HG03045 (cell line): ENCODE results near the gene TMEM144.
"Not testable (repeated sequence)": the region's sequence is repeated elsewhere in the genome, so short reads cannot be mapped to it uniquely, and the experiment has no call there.

Experiments
- ATAC-seq: cut with Tn5 transposase; IDR thresholded peaks from one replicate; pipeline ENCODE4 v1.9.1; 2021; ENCODE audit warnings: mild to moderate bottlenecking, moderate library complexity; ENCODE audit not compliant: unreplicated experiment

The TMEM144 gene

GRCh38 chr4:158234671-158235070 lies 24.4 kb downstream of the TMEM144 start:
- ATAC-seq = no peak

DNA sequence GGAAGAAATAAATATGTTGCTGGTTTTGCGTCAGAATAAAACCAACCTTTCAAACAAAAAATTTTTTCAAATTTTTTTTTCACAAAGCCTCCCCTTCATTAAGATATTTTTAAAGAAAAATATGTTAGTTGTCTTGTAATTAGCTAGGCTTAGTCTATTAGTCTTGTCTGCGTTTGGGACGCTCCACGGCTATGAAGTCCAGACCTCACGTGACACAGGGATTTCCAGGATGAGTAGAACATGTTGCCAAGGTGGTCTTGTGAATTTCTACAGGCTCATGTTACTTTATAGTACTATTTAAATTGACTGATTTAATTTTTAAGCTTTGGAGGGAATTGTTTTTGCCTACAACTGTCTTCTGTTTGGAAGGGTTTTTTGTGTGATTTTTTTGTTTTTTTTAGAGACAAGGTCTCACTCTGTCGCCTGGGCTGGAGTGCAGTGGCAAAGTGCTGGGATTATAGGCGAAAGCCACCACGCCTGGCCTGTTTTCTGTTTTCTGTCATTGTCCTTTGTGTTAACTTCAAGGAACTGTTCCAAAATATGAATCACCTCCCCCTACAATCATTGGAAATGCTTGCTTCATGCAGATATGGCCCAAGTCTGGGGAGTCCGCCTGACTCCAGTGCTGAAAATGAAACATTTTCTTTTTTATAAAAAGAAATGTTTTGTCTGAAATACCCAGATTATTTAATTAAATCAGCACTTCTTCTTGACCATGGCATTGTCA lies 26.2 kb downstream of the TMEM144 start:
- ATAC-seq = no peak

DNA sequence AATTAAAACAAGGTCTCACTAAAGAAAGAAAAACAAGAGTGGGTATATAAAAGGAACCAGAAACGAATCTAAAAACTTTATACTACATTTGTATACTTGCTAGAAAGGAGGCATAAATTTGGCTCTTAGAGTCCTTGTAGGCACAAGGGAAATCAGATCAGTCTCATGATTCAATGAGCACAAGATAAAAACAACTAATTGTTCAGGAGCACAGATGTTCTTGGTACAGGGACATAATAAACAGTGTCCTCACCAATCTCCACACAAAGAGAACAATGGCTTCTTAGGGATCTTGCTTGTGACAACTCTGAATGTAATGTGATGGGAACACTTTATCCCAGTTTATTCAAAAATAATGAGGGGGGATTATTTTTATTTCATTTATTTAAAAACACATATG lies 28.3 kb downstream of the TMEM144 start:
- no peak for ATAC-seq

DNA sequence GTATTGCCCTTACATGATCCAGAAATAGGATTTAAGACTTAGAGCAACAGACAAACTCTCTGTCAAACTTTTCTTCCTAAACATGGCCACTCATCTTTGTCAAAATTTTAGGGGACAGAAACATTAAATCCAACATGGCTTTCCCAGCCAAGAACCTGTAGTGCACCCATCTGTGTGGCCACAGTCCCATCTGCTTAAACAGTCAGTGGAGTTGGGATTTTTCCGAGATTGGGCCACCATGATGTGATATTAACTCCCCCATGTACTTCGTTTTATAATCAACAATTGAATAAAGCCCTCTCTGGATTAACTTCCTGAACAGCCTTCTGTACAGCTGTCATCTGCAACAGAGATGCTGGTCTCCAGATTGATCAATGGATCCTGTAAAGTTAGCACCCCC lies 28.9 kb downstream of the TMEM144 start:
- no peak for ATAC-seq

DNA sequence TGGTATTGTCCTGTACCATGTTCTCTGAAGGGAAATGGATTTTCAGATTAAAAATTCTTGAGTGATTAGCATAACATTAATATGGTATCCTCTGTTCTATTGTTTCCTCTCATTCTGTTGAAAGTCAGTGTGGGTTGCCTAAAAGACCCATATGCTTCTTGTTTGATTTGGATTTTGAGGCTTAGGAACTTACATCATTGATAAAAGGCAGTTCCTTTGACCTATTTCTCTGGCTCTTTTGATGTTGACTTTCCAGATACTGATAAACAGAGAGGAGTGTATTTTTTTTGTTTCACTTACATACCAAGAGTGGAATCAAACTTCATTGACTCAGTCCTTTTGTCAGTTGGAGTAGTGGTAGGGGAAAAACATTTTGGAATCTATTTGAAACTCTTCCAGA lies 32.8 kb downstream of the TMEM144 start:
- no peak for ATAC-seq

DNA sequence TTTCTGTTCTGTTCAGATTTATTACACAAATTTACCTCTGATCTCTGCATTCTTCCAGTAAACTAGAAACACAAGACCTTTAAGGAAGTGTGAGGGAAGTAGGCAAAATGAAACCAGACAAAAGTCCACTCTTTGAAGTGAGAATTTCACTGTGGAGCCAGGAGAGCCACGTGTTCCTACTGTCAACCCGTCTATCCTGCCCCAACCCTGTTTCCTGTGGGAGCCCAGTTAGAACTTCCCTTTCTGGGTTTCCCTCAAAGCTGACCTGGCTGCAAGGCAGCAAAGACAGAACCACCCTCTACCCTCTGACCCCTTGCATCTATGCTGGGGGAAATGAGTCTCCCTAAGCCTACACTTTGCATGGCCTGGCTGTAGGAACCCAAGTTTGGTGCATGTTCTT lies 40.0 kb downstream of the TMEM144 start:
- ATAC-seq = no peak

- ATAC-seq = peak; percentile 64
Measured at GRCh38 chr4:158253350-158253980, 43.2 kb downstream of the TMEM144 start.

DNA sequence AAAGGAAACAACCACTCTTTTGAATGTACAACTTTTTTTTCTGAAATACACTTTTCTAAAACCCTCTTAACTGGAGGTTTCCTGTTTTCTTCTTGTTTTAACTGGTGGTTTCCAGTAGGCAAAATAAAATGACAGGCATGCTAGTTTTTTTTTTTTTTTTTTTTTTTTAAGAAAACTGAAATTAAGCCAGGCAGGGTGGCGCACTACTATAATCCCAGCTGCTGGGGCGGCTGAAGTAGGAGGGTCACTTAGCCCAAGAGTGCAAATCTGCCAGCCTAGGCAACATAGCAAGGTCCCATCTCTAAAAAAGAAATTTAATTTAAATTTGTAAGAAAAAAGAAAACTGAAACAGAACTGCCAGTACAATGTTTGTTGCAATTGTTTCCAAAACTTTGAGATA lies 44.0 kb downstream of the TMEM144 start:
- no peak for ATAC-seq

- ATAC-seq = peak; percentile 54
Measured at GRCh38 chr4:158255727-158256324, 45.5 kb downstream of the TMEM144 start.

DNA sequence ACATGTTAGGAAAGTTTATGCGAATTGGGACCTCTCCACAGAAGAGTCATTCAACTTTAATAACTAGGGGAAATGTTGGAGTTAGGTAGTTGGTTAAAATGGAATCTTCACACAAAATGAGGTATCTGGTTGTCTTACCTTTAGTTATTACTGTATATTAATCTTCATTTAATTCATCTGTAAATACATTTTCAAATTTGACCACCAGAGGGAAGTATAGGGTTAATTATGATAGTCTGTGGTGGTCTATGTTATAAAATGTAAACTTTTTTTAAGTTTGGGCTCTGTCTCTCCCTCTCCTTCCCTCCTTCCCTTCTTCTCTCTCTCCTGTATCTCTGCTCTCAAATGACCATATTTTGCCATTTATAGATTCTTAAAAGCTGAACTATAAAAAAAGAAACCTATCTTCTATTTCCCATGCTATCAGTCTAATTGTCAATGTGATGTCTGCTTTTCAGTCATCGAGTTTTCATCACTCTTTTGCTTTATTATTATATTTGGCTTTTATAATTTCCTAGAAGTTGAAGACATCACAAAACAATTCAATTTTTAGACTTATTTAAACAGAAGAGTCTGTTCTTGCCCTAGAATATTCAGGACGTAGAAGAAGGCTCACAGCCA lies 49.8 kb downstream of the TMEM144 start:
- ATAC-seq = no peak

DNA sequence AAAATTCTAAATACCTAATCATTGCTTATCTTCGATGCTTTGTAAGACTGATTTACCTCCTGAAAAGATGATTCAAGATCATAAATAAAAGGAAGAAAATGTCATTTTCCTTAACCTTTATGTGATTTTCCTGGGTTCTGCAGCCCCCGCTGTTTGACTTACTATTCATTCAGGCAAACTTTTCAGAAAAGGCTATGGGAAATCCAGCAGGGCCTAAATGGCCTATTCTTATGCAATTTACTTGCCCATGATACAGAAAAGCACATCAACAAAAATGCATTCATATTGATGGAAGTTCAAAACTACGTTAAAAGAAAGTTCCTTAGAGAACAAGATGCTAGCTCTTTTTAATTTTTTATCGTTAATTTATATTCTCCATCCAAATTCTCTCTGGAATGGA lies 51.2 kb downstream of the TMEM144 start:
- no peak for ATAC-seq

DNA sequence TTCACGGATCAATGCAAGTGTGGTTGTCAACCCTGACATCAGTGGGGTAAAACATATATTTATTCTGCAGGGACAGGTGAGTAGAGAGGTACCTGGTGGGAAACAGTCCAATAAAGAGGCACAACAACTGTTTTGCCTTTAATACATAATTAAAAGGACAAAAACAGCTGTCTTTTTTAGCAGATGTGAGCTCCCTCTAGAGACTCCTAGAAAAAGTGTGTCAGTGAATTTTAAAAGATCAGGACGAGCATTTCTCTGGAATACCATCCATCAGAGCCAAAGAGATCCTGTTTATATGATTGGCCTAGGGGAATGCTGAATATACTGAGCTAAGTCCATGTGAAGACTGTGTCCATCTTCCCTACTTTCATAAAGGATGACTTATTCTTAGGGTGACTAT lies 58.3 kb downstream of the TMEM144 start:
- ATAC-seq = no peak

DNA sequence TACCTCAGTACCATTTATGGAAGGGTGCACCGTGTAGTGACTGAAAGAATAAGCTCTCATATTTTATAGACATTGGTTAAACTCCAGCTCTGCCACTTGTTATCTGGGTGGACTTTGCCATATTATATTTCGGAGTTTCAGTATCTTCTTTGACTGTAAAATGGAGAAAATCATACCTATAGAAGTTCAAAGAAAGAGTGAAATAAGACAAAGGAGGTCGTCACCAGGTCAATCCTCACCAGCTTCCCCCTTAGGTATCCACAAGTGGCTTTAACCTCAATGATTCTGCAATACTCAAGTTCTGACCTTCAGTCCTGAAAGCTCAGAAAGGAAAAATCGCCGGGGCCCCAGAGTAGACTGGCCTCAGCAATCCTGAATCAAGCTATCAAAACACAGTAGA lies 64.3 kb downstream of the TMEM144 start:
- ATAC-seq = no peak

DNA sequence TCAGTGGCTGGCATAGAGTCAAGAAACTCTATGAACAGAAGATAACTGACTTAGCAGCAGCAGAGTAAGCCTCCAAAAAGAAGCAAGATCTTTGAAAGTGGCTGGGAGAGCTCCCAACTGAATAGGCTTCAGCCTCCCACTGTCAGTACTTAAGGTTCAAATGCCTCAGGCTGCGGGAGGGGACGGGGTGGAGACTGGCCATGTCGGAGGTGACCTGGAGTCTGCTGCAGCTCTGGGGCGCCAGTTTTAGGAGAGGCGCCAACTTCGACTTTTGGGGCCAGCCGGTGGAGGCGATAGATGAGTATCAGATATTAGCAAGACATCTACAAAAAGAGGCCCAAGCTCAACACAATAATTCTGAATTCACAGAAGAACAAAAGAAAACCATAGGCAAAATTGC lies 67.3 kb downstream of the TMEM144 start:
- no peak for ATAC-seq

DNA sequence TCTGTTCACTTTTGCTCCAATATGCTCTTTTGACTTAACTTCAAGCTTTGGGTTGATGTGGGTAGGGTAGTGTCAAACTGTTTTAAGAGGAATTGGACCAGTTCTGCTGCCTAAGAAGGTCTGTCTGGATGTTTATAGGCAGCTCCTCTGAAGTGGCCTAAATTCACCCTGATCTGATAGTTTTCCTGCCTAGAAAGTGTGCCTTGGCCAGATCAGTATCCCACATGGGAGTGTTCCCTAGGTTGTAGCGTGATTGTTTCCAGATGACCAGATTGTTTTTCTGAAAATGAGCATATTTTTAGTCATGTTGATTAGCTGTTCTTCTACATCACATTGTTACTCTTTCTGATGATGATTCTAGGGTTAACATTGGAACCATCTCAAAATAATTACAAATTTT lies 68.8 kb downstream of the TMEM144 start:
- ATAC-seq = not testable (repeated sequence)

- ATAC-seq = no peak
Measured at GRCh38 chr4:158280856-158281255, 70.6 kb downstream of the TMEM144 start.

GRCh38 chr4:158282252-158282651 lies 72.0 kb downstream of the TMEM144 start:
- no peak for ATAC-seq

DNA sequence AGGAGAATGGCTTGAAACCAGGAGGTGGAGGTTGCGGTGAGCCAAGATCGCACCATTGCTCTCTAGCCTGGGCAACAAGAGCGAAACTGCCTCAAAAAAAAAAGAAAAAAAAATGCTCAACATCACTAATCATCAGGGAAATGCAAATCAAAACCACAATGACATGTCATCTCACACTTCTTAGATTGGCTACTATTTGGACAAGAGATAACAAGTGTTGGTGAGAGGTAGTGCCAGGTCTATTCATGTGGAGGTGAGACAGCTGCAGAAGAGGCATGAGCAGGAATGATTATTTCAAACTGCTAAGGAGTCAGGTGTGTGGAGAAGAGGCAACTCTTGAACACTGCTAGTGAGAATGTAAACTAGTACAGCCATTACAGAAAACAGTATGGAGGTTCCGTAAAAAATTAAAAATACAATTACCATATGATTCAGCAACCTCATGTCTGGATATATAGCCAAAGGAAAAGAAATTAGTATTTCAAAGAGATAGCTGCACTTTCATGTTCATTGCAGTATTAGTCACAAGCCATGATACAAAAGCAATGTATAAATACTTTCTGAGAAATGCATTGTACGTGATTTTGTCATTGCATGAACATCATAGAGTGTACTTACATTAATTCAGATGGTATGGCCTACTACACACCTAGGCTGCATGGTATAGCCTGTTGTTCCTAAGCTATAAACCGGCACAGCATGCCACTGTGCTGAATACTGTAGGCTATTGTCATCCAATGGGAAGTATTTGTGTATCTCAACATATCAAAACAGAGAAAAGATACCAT lies 75.3 kb downstream of the TMEM144 start:
- no peak for ATAC-seq

- ATAC-seq = no peak
Measured at GRCh38 chr4:158290912-158291311, 80.6 kb downstream of the TMEM144 start.

GRCh38 chr4:158291334-158292055 lies 81.2 kb downstream of the TMEM144 start:
- no peak for ATAC-seq
